Endometrial microvascular endothelial cells (primary cell): Measurements from ENCODE around the gene APOBEC3G. TPM values are rescaled to one million over a fixed set of nuclear protein-coding genes. Genes with fewer than 3 reads are reported as not detected.

Experiments
- in situ Hi-C: cut with HindIII; loops from 2 replicates; pipeline ENCODE4 v1.10.0; 2017; ENCODE audit warnings: low sequenced_read_pairs, low pct_unique_long_range_greater_than_20kb; ENCODE audit errors: inconsistent ontology term
- total RNA-seq: library from RNA; depleted of rRNA; stranded (reverse); fragments of >200 nt; gene quantifications from one replicate; pipeline ENCODE4 v1.2.3, GENCODE V29; 2015; ENCODE audit errors: inconsistent ontology term

The APOBEC3G gene
- total RNA-seq, 1 donor from 2014 or later = 8.1 TPM

GRCh38 chr22:39088685-39089032, 11.6 kb downstream of the APOBEC3G start:
- in situ Hi-C loops = no loop called here

DNA sequence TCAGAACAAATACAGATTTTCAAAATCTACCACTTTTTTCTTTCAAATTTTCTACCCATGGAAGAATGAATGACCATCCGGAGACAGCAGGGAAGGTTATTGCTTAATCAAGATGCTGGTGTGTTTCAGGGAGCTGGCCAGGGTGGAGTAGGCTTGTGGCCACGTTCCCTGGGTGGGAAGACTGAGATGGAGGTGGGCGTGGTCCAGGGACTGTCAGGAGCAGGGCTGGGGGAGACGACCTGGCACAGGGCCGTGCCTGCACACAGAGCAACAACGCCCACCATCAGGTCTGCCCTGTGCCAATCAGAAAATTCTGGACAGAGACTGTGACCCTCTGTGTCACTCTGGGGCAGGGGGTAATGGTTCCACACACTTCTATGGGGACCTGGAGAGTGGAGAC, 12.9 kb downstream of the APOBEC3G start:
- in situ Hi-C loops = no loop called here

- in situ Hi-C loops = no loop called here
Measured at GRCh38 chr22:39090426-39091064, 13.5 kb downstream of the APOBEC3G start.

DNA sequence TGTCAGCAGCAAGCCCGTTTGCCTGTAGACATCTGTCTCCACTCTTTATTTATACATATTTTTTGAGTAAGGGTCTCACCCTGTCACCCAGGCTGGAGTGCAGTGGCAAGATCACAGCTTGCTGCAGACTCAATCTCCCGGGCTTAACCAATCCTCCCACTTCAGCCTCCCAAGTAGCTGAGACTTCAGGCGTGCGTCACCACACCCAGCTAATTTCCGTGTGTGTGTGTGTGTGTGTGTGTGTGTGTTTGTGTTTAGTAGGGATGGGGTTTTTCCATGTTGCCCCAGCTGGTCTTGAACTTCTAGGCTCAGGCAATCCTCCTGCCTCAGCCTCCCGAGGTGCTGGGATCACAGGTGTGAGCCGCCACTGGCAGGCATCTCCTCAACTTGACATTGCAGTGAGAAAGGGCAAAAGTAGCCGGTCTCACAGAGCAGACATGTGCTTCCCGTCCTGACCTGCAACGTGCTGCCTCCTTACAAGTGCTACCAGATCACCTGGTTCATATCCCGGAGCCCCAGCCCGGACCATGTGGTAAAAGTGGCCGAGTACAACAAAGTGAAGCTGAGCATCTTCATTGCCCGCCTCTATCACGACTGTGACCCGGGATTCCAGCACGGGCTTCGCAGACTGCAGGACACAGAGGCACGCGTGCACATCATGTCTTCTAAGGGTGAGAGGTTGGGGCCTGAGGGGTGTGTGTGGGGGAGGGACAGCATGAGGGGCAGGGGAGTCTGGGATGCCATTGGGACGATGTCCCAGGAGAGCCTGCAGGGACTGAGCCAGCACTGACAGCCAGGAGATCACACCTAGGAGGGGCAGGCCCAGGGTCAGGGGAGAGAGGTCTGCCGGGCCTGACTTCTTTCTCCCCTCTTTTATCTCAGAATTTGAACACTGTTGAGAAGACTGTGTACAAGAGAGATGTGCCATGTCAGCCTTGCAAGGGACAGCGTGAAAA, 14.3 kb downstream of the APOBEC3G start:
- in situ Hi-C loops = no loop called here

DNA sequence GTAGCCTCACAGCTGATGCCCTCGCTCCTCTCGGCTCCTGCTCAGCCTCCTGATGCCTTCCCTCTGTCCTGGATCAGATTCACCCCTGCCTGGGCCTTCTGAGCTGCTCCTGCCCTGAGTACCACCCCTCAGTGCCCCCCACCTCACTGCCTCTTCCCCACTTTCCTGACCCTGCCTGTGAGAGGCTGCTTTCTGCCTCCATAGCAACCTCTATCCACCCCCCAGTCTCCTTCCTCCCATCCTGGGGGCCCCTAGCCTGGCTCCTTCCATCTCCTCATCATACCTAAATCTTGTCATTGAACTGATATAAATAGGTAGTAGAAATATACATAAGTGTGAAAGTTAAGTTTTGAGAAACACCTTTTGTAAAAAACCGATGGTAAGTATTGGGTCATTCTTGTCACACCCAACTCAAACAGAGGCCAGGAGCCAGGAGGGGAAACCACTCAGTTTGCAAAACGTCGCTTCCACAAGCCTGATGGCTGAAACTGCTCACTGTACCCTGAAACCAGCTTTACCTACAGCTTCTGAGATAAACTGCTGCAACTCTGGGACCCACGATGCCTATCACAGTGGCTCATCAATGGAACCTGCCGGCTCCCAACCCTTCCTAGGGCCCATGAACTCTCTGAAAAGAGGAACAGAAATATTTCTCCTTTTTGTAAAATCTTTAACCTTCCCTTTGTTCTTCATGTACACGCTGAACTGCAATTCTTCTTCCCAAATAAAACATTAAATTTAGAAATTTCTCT, 15.2 kb downstream of the APOBEC3G start:
- in situ Hi-C loops = no loop called here

DNA sequence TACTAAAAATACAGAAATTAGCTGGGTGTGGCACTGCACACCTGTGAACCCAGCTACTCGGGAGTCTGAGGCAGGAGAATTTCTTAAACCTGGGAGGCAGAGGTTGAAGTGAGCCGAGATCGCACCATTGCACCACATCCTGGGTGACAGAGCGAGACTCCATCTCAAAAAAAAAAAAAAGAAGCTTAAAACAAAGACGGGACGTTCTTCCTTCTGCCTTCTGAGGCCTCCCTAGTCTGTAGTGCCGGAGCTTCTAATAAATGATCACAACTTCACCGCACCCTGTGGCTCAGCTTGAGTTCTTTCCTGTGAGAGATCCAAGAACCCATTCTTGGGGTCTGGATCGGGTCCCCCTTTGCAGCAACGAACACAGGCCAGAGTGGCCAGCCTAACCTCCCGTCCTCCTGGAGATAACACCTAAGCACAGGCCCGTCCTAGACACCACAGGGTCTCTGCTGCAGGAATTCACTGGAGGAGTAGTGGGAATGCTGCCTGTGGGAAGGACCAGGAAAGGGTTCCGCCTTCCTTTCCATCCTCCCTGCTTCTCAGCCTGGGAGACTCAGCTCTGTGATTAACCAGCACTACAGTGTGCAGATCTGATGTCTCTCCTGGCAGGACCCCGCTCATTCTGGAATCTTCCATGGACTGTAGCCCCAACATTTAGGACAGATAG, 17.8 kb downstream of the APOBEC3G start:
- in situ Hi-C loops = no loop called here

DNA sequence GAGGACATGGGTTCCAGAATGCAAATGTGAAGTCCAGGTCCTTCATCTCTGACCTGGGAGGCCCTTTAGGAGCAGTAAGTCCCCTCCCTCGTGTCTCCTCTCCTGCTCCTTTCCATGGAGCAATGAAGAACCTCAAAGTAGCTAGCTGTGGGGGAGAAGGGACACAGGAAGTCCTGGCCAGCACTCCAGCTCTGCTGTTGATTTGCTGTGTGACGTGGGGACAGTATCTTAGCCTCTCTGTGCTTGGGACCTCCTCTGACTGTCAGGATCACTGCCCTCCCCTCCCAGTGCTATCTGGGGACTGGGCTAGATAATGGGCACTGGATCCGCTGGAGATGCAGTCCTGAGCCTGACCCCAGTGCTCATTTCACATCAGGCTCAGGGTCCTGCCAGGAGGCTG, 18.9 kb downstream of the APOBEC3G start:
- in situ Hi-C loops = no loop called here

GRCh38 chr22:39097098-39098020, 20.3 kb downstream of the APOBEC3G start, which contains the start of gene APOBEC3H:
TSS of gene APOBEC3H (plus strand) at chr22:39097244. CDS start at chr22:39100279, 3,035 bp downstream.
- in situ Hi-C loops = no loop called here

GRCh38 chr22:39098026-39098425, 21.0 kb downstream of the APOBEC3G start:
- in situ Hi-C loops = no loop called here

DNA sequence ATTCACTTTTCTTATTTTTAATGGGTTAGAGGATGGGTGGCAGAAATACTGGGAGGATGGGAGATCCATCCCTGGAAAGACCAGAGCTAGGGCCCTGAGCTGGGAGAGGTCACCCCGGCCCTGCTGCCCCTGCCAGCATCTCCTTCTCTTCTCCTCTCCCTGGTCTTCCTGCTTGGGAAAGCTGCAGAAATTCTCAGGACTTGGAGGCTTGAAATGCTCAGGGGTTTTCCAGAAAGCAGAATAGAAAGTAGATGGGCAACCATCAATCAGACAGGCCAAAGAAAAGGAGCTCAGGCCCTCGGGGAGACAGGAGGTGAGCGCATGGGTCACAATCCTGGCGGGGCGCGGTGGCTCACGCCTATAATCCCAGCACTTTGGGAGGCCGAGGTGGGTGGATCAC, 21.5 kb downstream of the APOBEC3G start:
- in situ Hi-C loops = no loop called here

GRCh38 chr22:39101226-39101625, 24.2 kb downstream of the APOBEC3G start:
- in situ Hi-C loops = no loop called here

GRCh38 chr22:39103431-39103830, 26.4 kb downstream of the APOBEC3G start:
- in situ Hi-C loops = no loop called here

DNA sequence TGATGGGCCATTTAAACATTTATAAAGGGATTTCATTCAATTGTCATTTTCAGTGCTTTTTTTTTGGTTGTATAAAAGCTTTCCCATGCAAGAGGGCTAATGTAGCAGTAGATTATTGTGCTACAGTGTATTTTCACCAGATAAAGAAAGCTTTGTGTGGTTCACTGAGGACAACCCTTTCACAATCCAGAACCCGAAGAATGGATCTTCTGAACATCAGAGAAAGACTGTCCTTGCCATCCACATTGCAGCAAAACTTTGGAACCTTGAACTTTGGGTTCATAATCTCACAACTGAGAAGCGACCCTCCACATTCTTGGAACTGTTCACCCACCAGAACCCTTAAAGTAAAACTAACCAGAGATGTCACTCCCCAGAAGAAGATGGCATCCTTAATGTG, 29.3 kb downstream of the APOBEC3G start:
- in situ Hi-C loops = no loop called here

DNA sequence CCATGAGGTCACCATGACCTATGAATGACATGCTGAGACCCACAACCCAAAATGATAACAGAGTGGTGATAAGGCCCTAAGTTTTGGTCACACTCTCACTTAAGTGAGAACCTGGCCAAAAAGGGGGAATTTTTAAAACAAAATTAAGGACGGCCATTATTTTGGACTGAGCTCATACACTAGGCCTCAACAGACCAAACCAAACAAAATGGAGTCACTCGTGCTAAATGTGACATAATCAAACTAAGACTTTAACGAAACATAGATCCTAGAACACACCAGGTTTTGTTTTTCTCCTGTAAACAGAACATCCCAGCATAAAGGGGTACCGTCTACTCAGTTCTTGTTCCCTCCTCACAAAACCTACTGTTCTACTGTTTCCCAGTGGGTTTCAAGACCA, 31.4 kb downstream of the APOBEC3G start:
- in situ Hi-C loops = no loop called here

DNA sequence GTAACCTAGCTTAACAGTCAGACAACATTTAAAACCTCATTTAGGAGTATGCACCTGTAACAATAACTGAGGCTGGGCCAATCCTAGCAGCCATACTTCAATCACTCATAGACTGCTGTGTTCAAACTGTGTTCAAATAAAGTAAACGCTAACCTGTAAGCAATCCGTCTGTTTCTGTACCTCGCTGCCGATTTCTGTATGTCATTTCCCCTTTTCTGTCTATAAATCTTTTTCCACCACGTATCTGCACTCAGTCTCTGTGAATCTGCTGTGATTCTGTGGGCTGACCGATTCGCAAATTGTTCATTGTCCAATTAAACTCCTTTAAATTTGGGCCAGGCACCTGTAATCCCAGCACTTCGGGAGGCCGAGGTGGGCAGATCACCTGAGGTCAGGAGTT, 32.3 kb downstream of the APOBEC3G start:
- in situ Hi-C loops = no loop called here

DNA sequence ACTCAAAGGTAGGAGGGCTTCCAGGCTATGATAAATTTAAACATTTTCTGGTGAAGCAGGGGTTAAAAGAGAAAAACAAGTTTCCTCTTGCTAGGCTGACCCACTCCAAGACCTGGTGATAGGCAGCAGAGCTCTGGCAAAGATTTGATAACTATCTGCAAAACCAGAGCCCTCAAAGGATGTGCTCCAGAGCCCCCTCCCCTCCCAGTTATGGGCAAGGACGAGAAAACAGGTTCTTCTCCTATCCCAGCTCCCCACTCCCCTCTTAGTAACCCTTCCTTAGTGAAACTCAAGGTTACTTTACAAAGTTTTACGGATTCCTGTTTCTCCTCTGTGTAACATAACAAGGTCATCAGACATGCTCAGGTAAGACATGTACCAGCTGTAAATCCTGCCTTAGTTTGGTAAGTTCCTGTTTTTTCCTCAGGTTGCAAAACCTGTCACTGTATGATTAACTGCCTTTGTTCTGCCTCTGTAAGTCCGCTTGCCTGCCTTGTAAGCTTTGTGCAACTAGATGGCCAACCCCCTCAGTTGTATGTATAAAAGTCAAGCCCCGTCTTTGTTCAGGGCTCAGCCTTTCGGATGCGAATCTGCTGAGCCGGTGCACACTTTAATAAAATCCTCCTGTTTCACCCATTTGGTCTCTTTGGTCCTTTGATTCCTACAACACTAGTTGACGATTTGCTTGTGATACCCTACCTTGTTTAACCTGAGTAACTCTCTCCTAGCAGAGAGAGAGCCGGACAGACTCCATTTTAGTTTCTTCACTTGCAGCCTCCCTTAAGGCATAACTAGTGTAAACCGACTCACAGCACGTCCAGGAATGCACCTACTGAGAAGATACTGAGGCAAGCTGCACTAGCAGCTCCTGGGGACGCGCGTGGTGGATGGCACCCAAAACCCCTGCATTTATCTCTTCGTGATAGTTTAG, 33.8 kb downstream of the APOBEC3G start:
- in situ Hi-C loops = no loop called here

DNA sequence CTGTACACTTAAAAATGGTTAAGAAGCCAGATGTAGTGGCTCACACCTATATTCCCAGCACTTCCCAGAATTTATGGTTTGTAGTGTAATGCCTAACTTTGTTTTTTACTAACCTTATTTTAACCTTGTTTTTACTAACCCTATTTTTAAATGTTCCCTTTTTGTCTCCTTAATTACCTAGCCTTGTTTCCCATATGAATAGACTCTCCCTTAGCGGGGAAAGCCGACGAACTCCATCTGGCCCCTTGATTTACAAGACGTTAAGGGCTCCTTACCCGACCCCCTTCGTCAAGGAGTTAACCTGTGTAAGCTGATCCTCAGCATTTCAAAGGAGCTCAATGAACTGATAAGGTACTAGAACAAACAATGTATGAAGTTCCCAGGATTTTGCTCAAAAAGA, 37.0 kb downstream of the APOBEC3G start:
- in situ Hi-C loops = no loop called here
